Skeletal muscle tissue (tissue), 4 donors: ENCODE measurements around the gene NEURL1B. TPM values are rescaled to one million over a fixed set of nuclear protein-coding genes. Genes with fewer than 3 reads are reported as not detected.

ENCODE experiments used
- H3K27ac ChIP-seq: one replicate; pipeline ENCODE4 v1.7.0; 2013; ENCODE audit warnings: mild to moderate bottlenecking, low read depth, low read length, inconsistent platforms
- H3K27me3 ChIP-seq, 3 donors: one replicate each; pipeline ENCODE4 v1.7.0; 2013; ENCODE audit warnings: low read length in 3 of 3; ENCODE audit not compliant: control insufficient read depth in 3 of 3, insufficient read depth in 3 of 3
- H3K36me3 ChIP-seq, 3 donors: one replicate each; pipeline ENCODE4 v1.7.0; 2013; ENCODE audit warnings: low read length in 3 of 3; ENCODE audit not compliant: control insufficient read depth in 3 of 3, insufficient read depth in 3 of 3
- H3K4me1 ChIP-seq, 3 donors: one replicate each; pipeline ENCODE4 v1.7.0; 2013; ENCODE audit warnings: low read length in 3 of 3, mild to moderate bottlenecking in 3 of 3; ENCODE audit not compliant: control insufficient read depth in 3 of 3, insufficient read depth in 3 of 3
- H3K4me3 ChIP-seq, 3 donors: one replicate each; pipeline ENCODE4 v1.7.0; 2013; ENCODE audit warnings: low read length in 3 of 3
- H3K9ac ChIP-seq, 3 donors: one replicate each; pipeline ENCODE4 v1.7.0; 2013; ENCODE audit warnings: low read length in 3 of 3, mild to moderate bottlenecking in 3 of 3, moderate library complexity in 2 of 3, low read depth in 1 of 3
- H3K9me3 ChIP-seq, 3 donors: one replicate each; pipeline ENCODE4 v1.7.0; 2013; ENCODE audit warnings: low read length in 3 of 3; ENCODE audit not compliant: control insufficient read depth in 3 of 3
- total RNA-seq: library from RNA; depleted of rRNA; stranded (reverse); fragments of >200 nt; gene quantifications from one replicate; pipeline ENCODE4 v1.2.3, GENCODE V29; 2014
- donor health status: Osteomylitis.

Gene NEURL1B
- total RNA-seq, 1 donor from 2014 or later: 23.0 TPM

DNA sequence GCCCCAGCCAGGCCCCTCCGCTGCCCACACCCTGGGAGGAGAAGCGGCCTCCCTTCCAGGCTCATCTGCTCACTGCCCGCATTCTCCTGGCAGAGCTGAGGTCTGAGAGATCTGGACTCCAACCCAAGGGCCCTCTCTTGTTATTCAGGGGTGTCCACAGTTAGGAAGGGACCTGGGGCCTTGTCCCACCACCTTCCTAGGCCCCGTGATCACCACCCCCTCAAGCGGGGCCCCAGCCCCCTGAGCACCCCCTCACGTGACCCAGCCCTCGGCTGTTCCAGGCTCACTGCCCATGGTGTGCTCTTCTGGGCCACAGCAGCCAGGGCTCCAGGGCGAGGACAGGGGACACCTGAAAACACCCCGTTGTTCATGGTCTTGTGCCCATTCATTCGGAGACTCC is 48.7 kb downstream of the NEURL1B start:
- no peaks in the 10 kb centered on the region for H3K27me3 ChIP-seq
- H3K9me3 ChIP-seq: no peaks in the 10 kb centered on the region
- H3K27ac ChIP-seq: peak overlapping the region; percentile 43
- H3K9ac ChIP-seq: no peak overlapping the region
- peaks cover 0 to 11% (median 2%) of the 10 kb centered on the region in 3 donors for H3K36me3 ChIP-seq
- H3K4me1 ChIP-seq: peaks cover 20 to 65% (median 21%) of the 10 kb centered on the region in 3 donors
- no peak overlapping the region for H3K4me3 ChIP-seq

DNA sequence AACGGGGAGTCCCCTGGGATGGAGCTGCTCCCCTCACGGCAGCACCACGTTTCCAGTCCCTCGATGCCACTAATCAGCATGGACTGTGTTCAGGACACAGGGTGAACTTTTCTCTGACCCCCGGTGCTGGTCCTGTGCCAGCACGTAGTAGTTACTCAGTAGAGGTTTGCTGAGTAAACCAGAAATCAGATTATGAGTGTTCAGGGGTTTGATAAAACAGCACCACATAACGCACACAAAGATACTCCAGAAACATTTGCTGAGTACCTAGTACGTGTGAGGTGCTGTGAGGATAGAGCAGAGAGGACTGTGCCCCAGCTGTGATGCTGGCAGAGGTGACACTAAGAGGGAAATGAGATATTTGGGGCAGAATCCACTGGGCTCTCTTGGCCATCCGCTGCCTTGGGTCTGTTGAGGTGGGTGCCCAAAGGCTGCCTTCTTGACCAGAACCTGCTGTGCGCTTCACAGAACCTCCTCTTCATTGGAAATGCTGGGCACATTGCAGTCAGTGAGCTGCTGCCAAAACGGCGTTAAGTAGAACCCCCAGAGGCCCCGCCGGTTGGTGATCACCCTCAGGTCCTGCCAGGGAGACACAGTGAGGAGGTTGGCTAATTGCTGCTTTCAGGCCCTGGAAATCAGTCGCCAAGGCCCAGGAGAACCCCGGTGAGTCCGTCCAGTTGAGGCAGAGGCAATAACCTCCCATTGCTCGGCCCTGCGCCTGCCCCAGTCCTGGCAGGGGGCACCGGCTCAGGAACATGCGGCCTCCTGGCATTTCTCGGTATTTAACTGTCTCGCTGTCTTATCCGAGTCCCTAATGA is 49.4 kb downstream of the NEURL1B start:
- H3K9ac ChIP-seq: peak overlapping the region in 1 of 3 donors; percentile 40
- peaks cover 0 to 11% (median 2%) of the 10 kb centered on the region in 3 donors for H3K36me3 ChIP-seq
- H3K27ac ChIP-seq: peak overlapping the region; percentile 9
- H3K4me3 ChIP-seq: no peak overlapping the region
- peaks cover 21 to 68% (median 26%) of the 10 kb centered on the region in 3 donors for H3K4me1 ChIP-seq
- no peaks in the 10 kb centered on the region for H3K9me3 ChIP-seq
- no peaks in the 10 kb centered on the region for H3K27me3 ChIP-seq

DNA sequence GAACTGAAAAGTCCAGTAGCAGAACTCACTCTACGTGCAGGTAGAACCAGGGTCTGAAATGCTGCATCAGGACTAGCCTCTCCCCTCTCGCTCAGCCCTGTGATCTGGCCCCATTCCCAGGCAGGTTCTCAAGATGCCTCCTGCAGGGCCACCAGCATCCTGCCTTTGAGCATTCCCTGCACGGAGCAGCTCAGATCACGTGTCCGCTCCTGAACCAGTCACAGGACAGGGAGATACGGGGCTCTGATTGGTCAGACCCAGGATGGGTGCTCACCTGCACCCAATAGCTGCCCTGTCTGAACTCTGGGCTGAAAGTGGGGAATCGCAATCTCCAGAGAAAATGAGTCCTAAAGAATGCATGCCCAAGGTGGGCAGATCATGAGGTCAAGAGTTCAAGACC is 50.8 kb downstream of the NEURL1B start:
- H3K9ac ChIP-seq: no peak overlapping the region
- H3K4me1 ChIP-seq: peaks cover 35 to 70% (median 35%) of the 10 kb centered on the region in 3 donors
- H3K36me3 ChIP-seq: peaks cover 0 to 7% (median 2%) of the 10 kb centered on the region in 3 donors
- H3K27ac ChIP-seq: no peak overlapping the region
- peaks cover 0 to 3% (median 0%) of the 10 kb centered on the region in 3 donors for H3K27me3 ChIP-seq
- no peaks in the 10 kb centered on the region for H3K9me3 ChIP-seq
- no peak overlapping the region for H3K4me3 ChIP-seq

DNA sequence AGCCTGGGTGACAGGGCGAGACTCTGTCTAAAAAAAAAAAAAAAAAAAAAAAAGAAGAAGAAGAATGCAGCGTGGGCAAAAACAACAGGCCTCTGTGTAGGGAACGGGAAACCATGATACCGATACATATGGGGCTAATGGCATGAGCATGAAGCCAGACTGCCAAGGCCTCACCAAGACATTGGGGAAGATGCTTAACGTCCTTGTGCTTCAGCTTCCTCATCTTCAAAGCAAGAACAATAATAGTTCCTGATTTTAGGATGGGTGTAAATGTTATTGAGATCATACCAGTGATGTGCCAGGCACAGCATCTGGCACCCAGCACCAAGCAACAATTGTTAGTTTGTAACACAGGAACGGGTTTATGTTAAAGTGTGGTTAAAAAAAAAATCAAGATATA is 51.4 kb downstream of the NEURL1B start:
- Histone ChIP-seq H3K27me3 (peaks cover 0 to 3% (median 2%) of the 10 kb centered on the region in 3 donors), H3K27ac (no peak overlapping the region), H3K9me3 (no peaks in the 10 kb centered on the region), H3K36me3 (peaks cover 0 to 5% (median 2%) of the 10 kb centered on the region in 3 donors), H3K4me1 (peaks cover 40 to 71% (median 40%) of the 10 kb centered on the region in 3 donors), H3K9ac (no peak overlapping the region), H3K4me3 (no peak overlapping the region)

DNA sequence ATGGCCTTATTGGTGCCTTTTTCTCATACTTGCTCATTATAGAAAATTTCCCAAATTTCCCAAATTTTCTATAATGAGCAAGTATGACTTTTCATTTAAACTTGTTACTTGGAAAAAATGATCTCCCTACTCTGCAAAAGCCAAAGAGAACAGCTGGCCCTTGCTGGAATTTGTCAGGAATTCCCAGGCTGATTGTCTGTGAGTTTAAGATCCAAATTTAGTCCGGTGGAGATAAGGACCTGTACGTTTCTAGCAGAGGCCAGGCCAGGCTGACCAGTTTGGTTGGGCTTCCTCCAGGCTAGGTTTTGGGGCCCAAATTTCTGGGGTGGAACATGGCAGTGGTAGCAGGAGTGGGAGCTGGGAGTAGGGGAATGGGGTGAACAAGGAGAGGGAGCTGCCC is 51.9 kb downstream of the NEURL1B start:
- H3K27me3 ChIP-seq: peaks cover 0 to 3% (median 2%) of the 10 kb centered on the region in 3 donors
- peaks cover 43 to 70% (median 43%) of the 10 kb centered on the region in 3 donors for H3K4me1 ChIP-seq
- H3K9ac ChIP-seq: no peak overlapping the region
- no peak overlapping the region for H3K4me3 ChIP-seq
- peak overlapping the region; percentile 10 for H3K27ac ChIP-seq
- H3K36me3 ChIP-seq: peaks cover 0 to 3% (median 2%) of the 10 kb centered on the region in 3 donors
- H3K9me3 ChIP-seq: no peaks in the 10 kb centered on the region

DNA sequence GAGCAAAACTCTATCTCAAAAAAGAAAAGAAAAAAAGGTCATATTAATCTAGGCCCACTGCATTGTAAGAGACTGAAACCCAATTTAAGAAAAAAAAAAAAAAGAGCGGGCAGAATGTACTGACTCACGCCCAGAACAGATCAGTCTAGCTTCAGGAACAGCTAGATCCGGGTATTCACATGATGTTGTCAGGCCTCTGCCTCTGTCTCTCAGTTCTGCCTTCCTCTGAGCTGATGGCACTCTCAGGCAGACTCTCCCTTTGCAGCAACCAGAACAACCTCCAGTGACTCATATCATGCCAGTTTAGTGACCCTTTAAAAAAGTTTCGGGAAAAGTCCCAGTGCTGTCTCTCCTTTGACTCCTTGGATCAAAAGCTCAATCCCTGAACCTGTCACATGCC is 53.0 kb downstream of the NEURL1B start:
- peaks cover 0 to 2% (median 2%) of the 10 kb centered on the region in 3 donors for H3K36me3 ChIP-seq
- H3K9ac ChIP-seq: no peak overlapping the region
- peaks cover 0 to 3% (median 2%) of the 10 kb centered on the region in 3 donors for H3K27me3 ChIP-seq
- H3K9me3 ChIP-seq: no peaks in the 10 kb centered on the region
- peaks cover 34 to 61% (median 40%) of the 10 kb centered on the region in 3 donors for H3K4me1 ChIP-seq
- H3K4me3 ChIP-seq: no peak overlapping the region
- H3K27ac ChIP-seq: no peak overlapping the region

DNA sequence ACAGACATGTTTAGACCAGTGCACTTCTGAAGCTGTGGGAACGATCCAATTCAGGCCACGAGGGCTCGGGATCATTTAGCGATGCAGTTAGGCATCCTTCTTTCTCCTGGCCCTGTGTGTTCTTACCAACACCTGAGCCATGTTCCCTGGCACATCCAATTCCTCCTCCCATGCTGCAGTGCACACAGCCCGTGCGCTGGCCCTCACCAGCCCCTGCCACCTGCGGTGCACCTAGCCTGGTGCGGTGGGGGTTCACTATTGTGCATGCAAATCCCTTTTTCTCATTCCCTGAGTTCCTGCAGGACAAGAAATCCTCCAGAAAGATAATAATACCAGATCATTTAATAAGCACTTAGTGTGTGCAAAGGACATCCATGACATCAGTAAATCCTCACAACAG is 53.5 kb downstream of the NEURL1B start:
- peaks cover 0 to 3% (median 2%) of the 10 kb centered on the region in 3 donors for H3K27me3 ChIP-seq
- H3K9ac ChIP-seq: no peak overlapping the region
- no peak overlapping the region for H3K4me3 ChIP-seq
- H3K36me3 ChIP-seq: no peaks in the 10 kb centered on the region
- H3K4me1 ChIP-seq: peaks cover 33 to 57% (median 38%) of the 10 kb centered on the region in 3 donors
- no peaks in the 10 kb centered on the region for H3K9me3 ChIP-seq
- no peak overlapping the region for H3K27ac ChIP-seq

DNA sequence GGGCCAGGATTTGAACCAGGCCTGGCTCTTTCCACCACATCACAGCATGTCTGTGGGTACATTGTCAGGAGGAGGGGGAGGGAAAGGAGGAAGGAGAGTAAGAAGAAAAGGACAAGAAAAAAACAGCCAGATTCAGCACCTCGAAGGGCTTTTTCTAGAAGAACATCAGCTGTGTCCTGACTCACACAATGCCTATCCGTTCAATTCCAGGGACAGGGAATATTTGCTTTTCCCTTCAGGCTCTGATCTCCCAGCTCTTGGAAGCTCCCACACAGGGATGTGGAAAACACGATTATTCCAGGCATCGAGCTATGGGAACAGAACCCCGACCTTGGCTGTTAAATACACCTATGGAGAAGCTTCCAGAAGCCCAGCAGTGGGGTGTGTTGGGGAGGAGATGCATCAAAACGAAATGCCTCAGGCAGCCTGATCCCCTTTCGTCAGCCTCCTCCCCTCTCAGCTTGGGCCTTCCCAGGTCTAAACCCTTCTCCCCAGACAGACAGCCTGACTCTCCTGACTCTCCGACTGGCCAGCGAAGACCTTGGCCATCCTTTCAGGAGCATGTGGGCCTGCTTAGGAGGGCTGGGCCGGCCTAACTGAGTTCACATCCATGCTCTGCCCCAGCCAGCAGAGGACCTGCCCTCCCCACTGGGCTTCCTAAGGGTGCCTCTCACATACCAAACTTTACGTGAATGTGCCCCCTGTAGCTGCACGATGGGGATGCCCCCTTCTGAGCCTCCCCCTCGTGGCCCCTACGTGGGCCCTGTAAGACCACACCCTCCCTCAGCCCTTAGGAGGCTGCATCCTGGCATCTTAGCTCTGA is 54.4 kb downstream of the NEURL1B start:
- Histone ChIP-seq H3K4me1 (peaks cover 30 to 51% (median 35%) of the 10 kb centered on the region in 3 donors), H3K27ac (peak overlapping the region; percentile 48), H3K27me3 (peaks cover 0 to 3% (median 2%) of the 10 kb centered on the region in 3 donors), H3K36me3 (no peaks in the 10 kb centered on the region), H3K9me3 (no peaks in the 10 kb centered on the region), H3K4me3 (no peak overlapping the region), H3K9ac (peak overlapping the region in 2 of 3 donors; percentile 13 to 54)

DNA sequence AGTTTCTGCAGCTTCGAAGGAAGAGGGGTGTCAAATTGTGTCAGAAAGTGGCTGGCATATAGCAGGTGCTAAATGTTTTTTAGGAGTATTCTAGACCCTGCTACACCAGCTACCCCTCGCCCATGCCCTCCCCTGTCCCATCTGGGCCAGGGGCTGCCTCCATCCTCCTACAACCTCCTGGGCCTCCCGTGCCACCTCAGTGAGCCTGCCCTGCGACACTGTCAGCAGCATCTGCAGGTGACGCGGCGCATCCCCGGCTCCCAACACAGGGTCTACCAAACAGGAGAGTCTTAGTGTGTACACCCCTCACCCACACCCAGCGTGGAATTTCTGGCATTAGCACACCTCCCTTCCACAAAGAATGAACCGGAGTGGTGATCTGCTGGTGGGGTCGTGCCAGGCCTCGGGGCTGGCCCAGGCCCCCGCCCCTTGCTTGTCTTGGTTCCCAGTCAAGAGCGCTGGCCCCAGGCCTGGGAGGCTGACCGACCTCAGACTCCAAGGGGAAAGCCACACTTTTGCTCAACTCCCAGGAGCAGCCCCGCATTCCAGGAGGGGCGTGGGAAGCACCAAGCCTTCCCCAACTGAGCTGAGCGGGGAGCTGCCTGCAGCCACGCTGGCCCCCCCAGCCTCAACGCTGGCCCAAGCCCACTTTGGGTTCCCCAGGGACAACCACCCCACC is 55.2 kb downstream of the NEURL1B start:
- peak overlapping the region; percentile 76 to 91 (median 87) for H3K4me3 ChIP-seq
- peaks cover 0 to 3% (median 2%) of the 10 kb centered on the region in 3 donors for H3K27me3 ChIP-seq
- peak overlapping the region; percentile 48 for H3K27ac ChIP-seq
- no peaks in the 10 kb centered on the region for H3K36me3 ChIP-seq
- H3K4me1 ChIP-seq: peaks cover 32 to 51% (median 35%) of the 10 kb centered on the region in 3 donors
- no peaks in the 10 kb centered on the region for H3K9me3 ChIP-seq
- H3K9ac ChIP-seq: peak overlapping the region; percentile 20 to 83 (median 47)
